ENCODE data around the gene RBM4B.

Gene RBM4B

GRCh38 chr11:66707486-66707885 is 29.8 kb upstream of the RBM4B start:
- no peak for DNase-seq

DNA sequence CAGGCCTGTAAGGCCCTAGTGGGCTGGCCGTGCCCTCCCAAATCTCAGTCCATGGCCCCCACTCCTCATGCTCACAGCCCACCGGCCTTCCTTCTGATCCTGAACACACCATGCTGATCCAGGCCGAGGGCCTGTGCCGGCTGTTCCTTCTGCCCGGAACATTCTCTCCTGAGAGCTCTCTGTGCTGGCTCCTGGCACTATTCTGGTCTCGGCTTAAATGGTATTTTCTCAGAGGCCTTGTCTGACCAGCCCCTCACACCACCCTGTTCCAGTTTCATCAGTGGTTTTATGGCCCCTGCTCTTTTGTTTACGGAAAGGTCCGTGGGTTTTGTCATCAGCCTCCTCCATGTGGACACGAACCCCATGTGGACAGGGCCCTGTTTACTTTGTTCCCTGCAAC is 29.3 kb upstream of the RBM4B start:
- no peak for DNase-seq

- DNase-seq, result peak in 8 of 58 donors; percentile 13 to 58 (median 20)
These were observed 28.1 kb upstream of the RBM4B start for GRCh38 chr11:66705587-66706335.

- DNase-seq, result no peak
These were observed 27.1 kb upstream of the RBM4B start for GRCh38 chr11:66704659-66705360.

GRCh38 chr11:66701432-66702240 is 23.9 kb upstream of the RBM4B start:
- DNase-seq, result no peak

DNA sequence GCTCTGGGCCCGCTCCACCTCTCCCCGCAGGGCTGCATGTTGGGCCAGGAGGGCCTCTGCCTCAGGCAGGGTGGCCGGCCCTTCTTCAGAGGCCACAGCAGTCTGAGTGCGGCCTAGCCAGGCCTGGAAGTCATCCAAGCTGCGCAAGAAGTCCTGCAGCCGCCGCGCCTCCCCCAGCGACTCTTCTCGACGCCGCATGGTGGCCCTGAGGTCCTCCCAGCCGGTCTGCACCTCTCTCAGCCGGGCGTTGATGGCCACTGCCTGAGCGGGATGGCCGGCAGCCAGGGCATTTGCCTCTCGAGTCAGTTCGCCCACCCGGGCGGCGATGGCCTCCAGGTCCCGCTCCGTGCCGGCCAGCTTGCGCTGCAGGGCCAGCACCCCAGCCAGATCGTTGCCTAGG is 23.1 kb upstream of the RBM4B start:
- DNase-seq, result no peak

DNA sequence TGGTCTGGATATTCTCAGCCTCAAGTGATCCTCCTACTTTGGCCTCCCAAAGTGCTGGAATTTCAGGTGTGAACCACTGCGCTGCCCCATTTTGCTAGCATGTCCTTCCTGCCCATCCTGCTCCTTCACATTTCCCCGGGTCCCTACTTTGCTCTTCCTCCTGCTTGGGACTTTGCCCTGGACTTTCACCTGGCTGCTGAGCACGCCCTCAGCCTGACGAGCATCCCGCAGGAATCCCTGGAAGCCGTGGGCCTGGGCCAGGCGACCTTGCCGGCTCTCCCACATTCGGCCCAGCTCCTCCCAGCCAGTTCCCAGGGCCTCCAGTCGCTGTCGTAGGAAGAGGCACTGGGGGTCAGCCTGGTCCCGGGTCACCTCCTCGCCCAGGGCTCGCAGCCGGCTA is 22.6 kb upstream of the RBM4B start:
- no peak for DNase-seq

DNA sequence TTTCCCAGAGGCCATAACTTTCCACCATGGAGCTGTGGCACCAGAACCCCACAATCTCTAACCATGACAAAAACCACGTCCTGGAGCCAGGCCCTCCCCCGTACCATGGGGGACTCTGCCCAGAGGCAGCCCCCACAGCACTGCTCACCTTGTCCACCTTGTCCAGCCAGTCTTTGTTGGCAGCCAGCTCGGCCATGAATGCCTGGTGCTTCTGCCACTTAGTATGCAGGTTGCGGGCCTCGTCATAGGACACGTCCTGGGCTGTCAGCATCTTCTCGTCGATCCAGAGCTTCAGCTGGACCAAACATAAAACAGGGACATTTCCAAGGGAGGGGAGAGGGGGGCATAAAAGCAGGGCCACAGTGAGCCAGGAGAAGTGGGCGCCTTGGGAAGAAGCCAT is 20.8 kb upstream of the RBM4B start:
- no peak for DNase-seq

- no peak for DNase-seq
These were observed 20.3 kb upstream of the RBM4B start for GRCh38 chr11:66697988-66698387.

DNA sequence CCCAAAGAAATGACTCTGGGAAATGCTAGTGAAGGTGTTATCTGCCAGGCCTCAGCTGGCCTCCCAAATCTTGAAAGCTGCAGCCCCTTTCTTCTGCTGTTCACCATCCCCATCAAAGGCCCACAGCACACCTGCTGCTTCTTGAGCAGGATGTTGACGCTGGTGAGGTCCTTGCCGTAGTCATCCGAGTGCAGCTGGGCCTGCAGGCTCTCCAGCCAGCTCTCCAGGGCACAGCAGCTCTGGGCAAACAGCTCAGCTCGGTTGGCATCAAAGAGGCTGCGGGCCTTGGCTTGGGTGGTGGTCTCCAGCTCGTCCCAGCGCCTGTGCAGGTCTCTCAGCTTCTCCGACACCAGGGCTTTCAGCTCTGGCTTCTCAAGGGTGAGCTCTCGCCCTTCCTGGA is 18.5 kb upstream of the RBM4B start:
- no peak for DNase-seq

DNA sequence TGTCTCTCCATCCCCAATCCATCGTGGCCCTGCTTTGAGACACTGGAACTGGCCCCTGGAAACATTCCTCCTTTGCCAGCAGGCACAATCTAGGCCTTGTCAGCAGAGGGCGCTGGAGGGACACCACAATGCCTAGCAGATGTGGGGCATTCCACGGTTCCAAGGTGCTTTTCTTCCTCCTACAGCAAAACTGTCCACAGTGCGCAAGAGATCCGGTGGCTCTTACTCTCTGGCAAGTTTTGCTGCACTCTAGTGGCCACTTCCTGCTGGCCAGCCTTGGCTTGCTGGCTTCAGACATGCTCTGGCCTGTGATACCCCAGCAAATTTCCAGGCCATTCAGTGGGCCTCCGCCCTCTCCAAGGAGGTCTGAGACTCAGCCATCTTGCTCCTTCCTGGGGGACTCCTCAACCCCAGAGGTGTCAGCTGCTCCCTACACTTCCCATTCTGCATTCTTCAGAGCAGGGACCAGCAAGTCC is 17.1 kb upstream of the RBM4B start:
- DNase-seq, result peak in 55 of 58 donors; percentile 11 to 88 (median 65)

DNA sequence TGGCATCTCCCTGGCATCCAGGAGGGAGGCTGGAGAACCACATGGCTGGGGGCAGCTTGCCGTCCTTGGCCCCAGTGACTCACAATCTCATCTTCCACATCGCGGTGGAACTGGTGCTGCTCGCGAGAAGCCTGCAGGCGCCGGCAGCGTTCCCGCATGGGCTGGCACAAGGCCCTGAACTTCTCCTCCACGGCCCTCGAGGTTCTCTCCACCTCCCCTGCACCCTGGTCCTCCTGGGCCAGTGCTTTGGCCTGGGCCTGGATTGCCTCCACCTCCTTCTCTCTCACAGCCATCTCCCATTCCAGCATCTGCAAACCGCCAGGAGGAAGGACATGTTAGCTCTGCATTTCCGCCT is 16.3 kb upstream of the RBM4B start:
- DNase-seq, result no peak

- DNase-seq, result no peak
These were observed 15.8 kb upstream of the RBM4B start for GRCh38 chr11:66693356-66694055.

- DNase-seq, result no peak
These were observed 15.2 kb upstream of the RBM4B start for GRCh38 chr11:66692871-66693331.

- DNase-seq, result no peak
These were observed 14.8 kb upstream of the RBM4B start for GRCh38 chr11:66692446-66692845.

- no peak for DNase-seq
These were observed 13.8 kb upstream of the RBM4B start for GRCh38 chr11:66691311-66691980.

GRCh38 chr11:66689661-66690590 is 12.2 kb upstream of the RBM4B start:
- DNase-seq, result no peak

DNA sequence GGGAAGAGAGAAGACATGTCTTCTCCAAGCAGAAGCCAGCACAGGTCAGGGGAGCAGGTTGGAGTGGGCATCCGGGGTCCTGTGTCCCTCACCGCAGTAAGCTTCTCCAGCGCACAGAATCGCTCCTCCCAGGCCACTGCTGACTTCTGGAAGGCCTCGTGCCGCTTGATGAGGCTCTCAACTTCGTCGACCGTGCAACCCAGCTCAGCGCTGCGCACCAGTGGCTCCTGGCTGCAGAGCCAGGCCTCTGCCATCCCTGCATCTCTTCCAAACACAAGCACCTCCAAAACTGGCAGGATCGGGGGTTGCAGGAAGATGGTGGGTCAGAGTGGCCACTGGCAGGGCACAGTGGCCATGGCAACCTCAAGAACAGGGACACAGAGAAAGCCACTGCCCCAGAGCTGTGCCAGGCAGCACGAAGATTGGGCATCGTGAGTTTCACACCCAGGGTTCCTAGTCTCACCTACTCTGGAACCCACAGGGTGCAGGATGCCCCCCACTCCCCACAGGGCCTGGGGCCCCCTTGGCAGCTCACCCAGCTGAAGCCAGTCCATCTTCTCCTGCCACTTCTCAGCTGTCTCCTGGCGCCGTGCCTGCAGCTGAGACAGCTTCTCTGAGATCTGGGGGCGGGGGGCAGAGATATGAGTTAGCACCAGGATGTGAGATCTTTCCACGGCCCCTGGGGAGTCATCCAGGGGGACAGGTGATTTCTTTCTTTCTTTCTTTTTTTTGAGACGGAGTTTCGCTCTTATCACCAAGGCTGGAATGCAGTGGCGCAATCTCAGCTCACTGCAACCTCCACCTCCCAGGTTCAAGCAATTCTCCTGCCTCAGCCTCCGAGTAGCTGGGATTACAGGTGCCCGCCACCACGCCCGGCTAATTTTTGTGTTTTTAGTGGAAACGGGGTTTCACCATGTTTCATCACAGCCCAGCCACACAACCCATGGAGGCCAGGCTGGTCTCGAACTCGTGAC is 11.2 kb upstream of the RBM4B start:
- DNase-seq, result no peak
